Tibial nerve (tissue), 3 donors: Measurements from ENCODE around the gene ZBED4.

Source experiments
- POLR2A ChIP-seq, 2 donors: fragments of 450-650 bp; IDR thresholded peaks; one replicate each; pipeline ENCODE4 v1.6.1; 2017; ENCODE audit warnings: antibody characterized with exemption in 2 of 2, mild to moderate bottlenecking in 2 of 2, moderate library complexity in 2 of 2
- TF ChIP-seq, protein P1 (sequence below), 5 experiments: fragments of 200-600 bp in 3 of 5; fragments of 450-650 bp in 2 of 5; sonication (generic) in 3 of 5; IDR thresholded peaks; one replicate each; pipeline ENCODE4 v1.5.1; 2016 to 2019; ENCODE audit warnings: antibody characterized with exemption in 5 of 5, mild to moderate bottlenecking in 3 of 5, moderate library complexity in 2 of 5

DNA sequence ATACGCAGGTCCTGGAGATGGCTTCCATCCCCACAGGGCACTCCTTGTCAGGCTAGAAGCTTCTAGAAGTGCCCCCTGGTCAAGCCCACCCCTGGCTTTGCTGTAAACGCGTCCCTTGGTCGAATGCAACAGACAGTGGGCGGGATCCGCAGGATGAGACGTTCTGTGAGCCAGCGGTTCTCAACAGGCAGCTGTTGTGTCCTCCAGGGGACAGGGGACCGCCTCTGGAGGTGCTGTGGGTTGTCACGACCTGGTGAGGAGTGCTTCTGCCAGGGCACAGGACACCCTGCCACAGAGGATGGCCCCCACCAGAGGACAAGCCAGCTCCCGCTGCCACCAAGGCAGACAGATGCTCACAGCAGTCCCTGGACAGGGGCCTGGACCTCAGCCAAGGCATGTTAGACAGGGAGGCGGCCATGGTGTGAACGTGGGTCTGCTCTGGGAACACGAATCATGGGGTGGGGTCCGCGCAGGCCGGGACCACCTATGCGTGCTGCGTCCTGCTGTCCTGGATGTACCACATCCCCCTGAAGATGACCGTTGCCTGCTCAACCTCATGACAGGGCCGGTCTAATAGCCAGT lies 76.4 kb downstream of the ZBED4 start:
- no peak for TF ChIP-seq POLR2A (IDR thresholded peaks at IDR 0.05)
- TF ChIP-seq, protein P1, sequence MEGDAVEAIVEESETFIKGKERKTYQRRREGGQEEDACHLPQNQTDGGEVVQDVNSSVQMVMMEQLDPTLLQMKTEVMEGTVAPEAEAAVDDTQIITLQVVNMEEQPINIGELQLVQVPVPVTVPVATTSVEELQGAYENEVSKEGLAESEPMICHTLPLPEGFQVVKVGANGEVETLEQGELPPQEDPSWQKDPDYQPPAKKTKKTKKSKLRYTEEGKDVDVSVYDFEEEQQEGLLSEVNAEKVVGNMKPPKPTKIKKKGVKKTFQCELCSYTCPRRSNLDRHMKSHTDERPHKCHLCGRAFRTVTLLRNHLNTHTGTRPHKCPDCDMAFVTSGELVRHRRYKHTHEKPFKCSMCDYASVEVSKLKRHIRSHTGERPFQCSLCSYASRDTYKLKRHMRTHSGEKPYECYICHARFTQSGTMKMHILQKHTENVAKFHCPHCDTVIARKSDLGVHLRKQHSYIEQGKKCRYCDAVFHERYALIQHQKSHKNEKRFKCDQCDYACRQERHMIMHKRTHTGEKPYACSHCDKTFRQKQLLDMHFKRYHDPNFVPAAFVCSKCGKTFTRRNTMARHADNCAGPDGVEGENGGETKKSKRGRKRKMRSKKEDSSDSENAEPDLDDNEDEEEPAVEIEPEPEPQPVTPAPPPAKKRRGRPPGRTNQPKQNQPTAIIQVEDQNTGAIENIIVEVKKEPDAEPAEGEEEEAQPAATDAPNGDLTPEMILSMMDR (IDR thresholded peaks at IDR 0.05): no peak
